Measurements from ENCODE around the gene STXBP6. TPM values are rescaled to one million over a fixed set of nuclear protein-coding genes. Genes with fewer than 3 reads are reported as not detected.

The STXBP6 gene
- total RNA-seq, 1 experiment from 2014 or later: 5.3 TPM

GRCh38 chr14:25034803-25035681 lies 14.9 kb downstream of the STXBP6 start:
- H3K36me3 ChIP-seq (ENCODE audit: insufficient read depth, low read length, poor library complexity, severe bottlenecking): no peaks in the 10 kb centered on the region
- DNase-seq (ENCODE audit: low spot score): no peak
- no peaks in the 10 kb centered on the region for H3K4me1 ChIP-seq (ENCODE audit: insufficient read depth, low read length, poor library complexity, severe bottlenecking)
- no peak overlapping the region for H3K27ac ChIP-seq (ENCODE audit: low read depth, low read length, poor library complexity, severe bottlenecking)
- H3K27me3 ChIP-seq (replicated peaks; ENCODE audit: insufficient read depth, low read depth, low read length, poor library complexity): no peaks in the 10 kb centered on the region
- no peak overlapping the region for H3K4me3 ChIP-seq (ENCODE audit: low read depth, low read length, poor library complexity, severe bottlenecking)
- H3K9me3 ChIP-seq (ENCODE audit: low read depth, low read length, poor library complexity, severe bottlenecking): no peaks in the 10 kb centered on the region
- no TSS peak for BruUV-seq (replicated peaks)
- CTCF ChIA-PET: no interaction called here
- no peak for TF ChIP-seq CTCF (conservative IDR thresholded peaks at IDR 0.05; ENCODE audit: low read depth, low read length)
- TF ChIP-seq EZH2 (IDR thresholded peaks at IDR 0.05; ENCODE audit: borderline replicate concordance, low read depth, low read length, poor library complexity, severe bottlenecking): no peak
- POLR2A ChIA-PET (ENCODE audit: low non-redundant PET): no interaction called here
- intact Hi-C loops (cut with micrococcal nuclease; ENCODE audit: unreplicated experiment): no loop called here

- H3K27me3 ChIP-seq (replicated peaks; ENCODE audit: insufficient read depth, low read depth, low read length, poor library complexity): no peaks in the 10 kb centered on the region
- H3K36me3 ChIP-seq (ENCODE audit: insufficient read depth, low read length, poor library complexity, severe bottlenecking): no peaks in the 10 kb centered on the region
- intact Hi-C loops (cut with micrococcal nuclease; ENCODE audit: unreplicated experiment): no loop called here
- TF ChIP-seq CTCF (conservative IDR thresholded peaks at IDR 0.05; ENCODE audit: low read depth, low read length) (no peak), EZH2 (IDR thresholded peaks at IDR 0.05; ENCODE audit: borderline replicate concordance, low read depth, low read length, poor library complexity, severe bottlenecking) (no peak)
- POLR2A ChIA-PET (ENCODE audit: low non-redundant PET): no interaction called here
- no peaks in the 10 kb centered on the region for H3K4me1 ChIP-seq (ENCODE audit: insufficient read depth, low read length, poor library complexity, severe bottlenecking)
- H3K4me3 ChIP-seq (ENCODE audit: low read depth, low read length, poor library complexity, severe bottlenecking): no peak overlapping the region
- H3K9me3 ChIP-seq (ENCODE audit: low read depth, low read length, poor library complexity, severe bottlenecking): no peaks in the 10 kb centered on the region
- DNase-seq (ENCODE audit: low spot score): no peak
- BruUV-seq (replicated peaks): no TSS peak
- CTCF ChIA-PET: no interaction called here
- no peak overlapping the region for H3K27ac ChIP-seq (ENCODE audit: low read depth, low read length, poor library complexity, severe bottlenecking)
Observed at GRCh38 chr14:25033358-25033757, 16.6 kb downstream of the STXBP6 start.

GRCh38 chr14:25032092-25032784 lies 17.7 kb downstream of the STXBP6 start:
- POLR2A ChIA-PET (ENCODE audit: low non-redundant PET): no interaction called here
- H3K27ac ChIP-seq (ENCODE audit: low read depth, low read length, poor library complexity, severe bottlenecking): no peak overlapping the region
- CTCF ChIA-PET: no interaction called here
- DNase-seq (ENCODE audit: low spot score): peak; percentile 12
- no peaks in the 10 kb centered on the region for H3K9me3 ChIP-seq (ENCODE audit: low read depth, low read length, poor library complexity, severe bottlenecking)
- TF ChIP-seq EZH2 (IDR thresholded peaks at IDR 0.05; ENCODE audit: borderline replicate concordance, low read depth, low read length, poor library complexity, severe bottlenecking) (no peak), CTCF (conservative IDR thresholded peaks at IDR 0.05; ENCODE audit: low read depth, low read length) (peak; percentile 44)
- H3K27me3 ChIP-seq (replicated peaks; ENCODE audit: insufficient read depth, low read depth, low read length, poor library complexity): no peaks in the 10 kb centered on the region
- no TSS peak for BruUV-seq (replicated peaks)
- H3K36me3 ChIP-seq (ENCODE audit: insufficient read depth, low read length, poor library complexity, severe bottlenecking): no peaks in the 10 kb centered on the region
- no peak overlapping the region for H3K4me3 ChIP-seq (ENCODE audit: low read depth, low read length, poor library complexity, severe bottlenecking)
- H3K4me1 ChIP-seq (ENCODE audit: insufficient read depth, low read length, poor library complexity, severe bottlenecking): no peaks in the 10 kb centered on the region
- intact Hi-C loops (cut with micrococcal nuclease; ENCODE audit: unreplicated experiment): no loop called here
